Measurements from ENCODE around the gene SCGN.

GRCh38 chr6:25681848-25682247 lies 29.8 kb downstream of the SCGN start:
- no peak for TF ChIP-seq CTCF (conservative IDR thresholded peaks at IDR 0.05; ENCODE audit: low read depth, low read length)
- TF ChIP-seq POLR2A (IDR thresholded peaks at IDR 0.05; ENCODE audit: low read depth, low read length): no peak
- no peak for TF ChIP-seq CEBPB (IDR thresholded peaks at IDR 0.05; ENCODE audit: low read depth, low read length)
- TF ChIP-seq MAFK (IDR thresholded peaks at IDR 0.05; ENCODE audit: low read depth, low read length): no peak
- TF ChIP-seq MXI1 (IDR thresholded peaks at IDR 0.05; ENCODE audit: borderline replicate concordance, low read depth, low read length): no peak
- TF ChIP-seq RAD21 (IDR thresholded peaks at IDR 0.05; ENCODE audit: low read length): no peak
- no peak for TF ChIP-seq NFE2L2 (IDR thresholded peaks at IDR 0.05; ENCODE audit: low read depth, low read length)
- no peak for TF ChIP-seq USF2 (IDR thresholded peaks at IDR 0.05; ENCODE audit: low read depth, low read length)
- no peak for TF ChIP-seq FOS (IDR thresholded peaks at IDR 0.05; ENCODE audit: low read depth, low read length)
- TF ChIP-seq CHD1 (IDR thresholded peaks at IDR 0.05; ENCODE audit: low read depth, low read length): no peak
- no peak for TF ChIP-seq SMC3 (IDR thresholded peaks at IDR 0.05; ENCODE audit: low read depth, low read length)
- TF ChIP-seq RCOR1 (IDR thresholded peaks at IDR 0.05; ENCODE audit: insufficient replicate concordance, low read length): no peak
- no peak for TF ChIP-seq RFX5 (IDR thresholded peaks at IDR 0.05; ENCODE audit: low read depth, low read length)
- no peak for TF ChIP-seq MAZ (IDR thresholded peaks at IDR 0.05; ENCODE audit: borderline replicate concordance, low read depth, low read length)
